Endometrium (tissue), 2 donors: ENCODE data around the gene IP6K3.

Experiments
- FAIRE-seq: peaks from 2 replicates; lab custom pipeline; 2012; peaks lifted over from hg19 to GRCh38; lab: Jason Lieb, UNC
- donor health status: control.
- donor health status: control.

The IP6K3 gene

DNA sequence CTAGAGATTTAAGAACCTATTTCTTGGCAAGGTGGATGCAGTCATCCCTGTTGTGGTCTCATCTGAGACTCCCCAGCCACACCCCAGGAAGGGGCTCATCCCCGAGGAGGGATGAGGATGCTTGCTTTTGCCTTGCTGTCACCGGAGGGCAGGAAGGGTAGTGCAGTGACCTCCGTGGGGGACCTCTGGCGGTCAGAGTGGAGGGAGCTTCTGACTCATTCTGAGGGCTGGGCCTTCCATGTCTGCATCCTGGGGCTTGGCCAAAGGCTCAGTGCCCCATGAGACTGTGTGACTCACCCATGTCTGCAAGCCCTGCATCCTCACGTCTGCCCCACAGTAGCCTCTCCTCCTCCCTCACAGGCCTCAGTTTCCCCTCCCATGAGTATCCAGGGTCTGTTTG, 73.9 kb downstream of the IP6K3 start:
- no peak for FAIRE-seq

DNA sequence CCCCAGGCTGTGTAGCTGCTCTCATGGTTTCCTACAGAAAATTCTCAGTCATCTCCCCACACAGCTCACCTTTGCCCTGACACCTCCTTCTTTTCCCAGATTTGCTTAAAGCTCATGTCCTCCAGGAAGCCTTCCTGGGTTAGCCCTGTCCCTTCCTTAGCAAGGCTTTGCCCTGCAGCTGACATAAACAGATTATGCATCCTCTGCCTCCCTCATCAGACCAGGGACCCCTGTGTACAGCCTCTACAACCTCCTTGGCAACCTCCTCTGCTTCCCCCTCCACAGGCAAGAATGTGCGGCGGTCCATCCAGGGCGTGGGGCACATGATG, 75.0 kb downstream of the IP6K3 start:
- FAIRE-seq: no peak
